Lower leg skin (tissue), 4 donors: ENCODE data around the gene POLN. TPM values are rescaled to one million over a fixed set of nuclear protein-coding genes. Genes with fewer than 3 reads are reported as not detected.

Source experiments
- DNase-seq, 2 donors: peaks; one replicate each; pipeline ENCODE4 v3.0.0-alpha.2; 2019; ENCODE audit warnings: low spot score in 2 of 2
- H3K4me3 ChIP-seq: fragments of 200-600 bp; sonication (generic); 2 replicates; pipeline ENCODE4 v1.5.1; 2017; ENCODE audit warnings: mild to moderate bottlenecking, low read depth; ENCODE audit not compliant: poor library complexity, severe bottlenecking
- CTCF ChIP-seq, 3 donors: fragments of 450-650 bp; IDR thresholded peaks; one replicate each; pipeline ENCODE4 v1.5.1; 2016; ENCODE audit warnings: antibody characterized with exemption in 3 of 3, mild to moderate bottlenecking in 3 of 3, moderate library complexity in 2 of 3
- POLR2A ChIP-seq, 2 donors: fragments of 450-650 bp; IDR thresholded peaks; one replicate each; pipeline ENCODE4 v1.6.1; 2016 to 2017; ENCODE audit warnings: antibody characterized with exemption in 2 of 2, mild to moderate bottlenecking in 1 of 2, moderate library complexity in 1 of 2
- WGBS, 2 donors: methylation state at CpG; one replicate each; pipeline ENCODE4 v1.1.5; 2018; 5-methylcytosine and 5-hydroxymethylcytosine counted together
- intact Hi-C: fragments of 100-400 bp; cut with DNase I; formaldehyde crosslinking; loops from one replicate; pipeline ENCODE4 v1.15.0; 2023; ENCODE audit warnings: low total_unique reads
- total RNA-seq, 4 donors: library from RNA; depleted of rRNA; stranded (reverse); fragments of >200 nt; gene quantifications; one replicate each; pipeline ENCODE4 v1.1.0, GENCODE V29; 2016

Gene POLN
- total RNA-seq, 4 donors from 2014 or later = 0.30 to 3.3 (median 0.89) TPM

GRCh38 chr4:2127609-2128332 lies 114.2 kb downstream of the POLN start:
- intact Hi-C loops = no loop called here
- no peak for DNase-seq
- 76 to 83% methylated on average over 20 of the region's 20 CpGs for WGBS, 2 donors
- TF ChIP-seq POLR2A (IDR thresholded peaks at IDR 0.05) (no peak), CTCF (IDR thresholded peaks at IDR 0.05) (no peak)
- no peak overlapping the region for H3K4me3 ChIP-seq

- 89% methylated on average over 24 of the region's 24 CpGs for WGBS, 2 donors
- no peak for TF ChIP-seq POLR2A (IDR thresholded peaks at IDR 0.05)
- TF ChIP-seq CTCF (IDR thresholded peaks at IDR 0.05) = no peak
- intact Hi-C loops = no loop called here
- DNase-seq = no peak
- H3K4me3 ChIP-seq = no peak overlapping the region
Measured at GRCh38 chr4:2126309-2127043, 115.4 kb downstream of the POLN start.

GRCh38 chr4:2125831-2126230 lies 116.1 kb downstream of the POLN start:
- 90 to 95% methylated on average over 6 of the region's 6 CpGs for WGBS, 2 donors

GRCh38 chr4:2125023-2125422 lies 116.9 kb downstream of the POLN start:
- TF ChIP-seq CTCF (IDR thresholded peaks at IDR 0.05) (no peak), POLR2A (IDR thresholded peaks at IDR 0.05) (no peak)
- WGBS, 2 donors = 88 to 95% methylated on average over 4 of the region's 4 CpGs
- no peak overlapping the region for H3K4me3 ChIP-seq
- DNase-seq = no peak
- intact Hi-C loops = no loop called here

More at GRCh38 chr4:2125831-2126230, 116.1 kb downstream of the POLN start:
- no peak overlapping the region for H3K4me3 ChIP-seq
- intact Hi-C loops = no loop called here
- no peak for DNase-seq
- no peak for TF ChIP-seq CTCF (IDR thresholded peaks at IDR 0.05)
- TF ChIP-seq POLR2A (IDR thresholded peaks at IDR 0.05) = no peak

GRCh38 chr4:2116687-2117400 lies 125.1 kb downstream of the POLN start:
- WGBS, 2 donors = 70 to 77% methylated on average over 6 of the region's 6 CpGs
- DNase-seq = no peak
- no peak overlapping the region for H3K4me3 ChIP-seq
- TF ChIP-seq CTCF (IDR thresholded peaks at IDR 0.05) (no peak), POLR2A (IDR thresholded peaks at IDR 0.05) (no peak)
- intact Hi-C loops = no loop called here
